BE2C (cell line): ENCODE measurements around the gene UNC119B.

Experiments
- DNase-seq: peaks from one replicate; pipeline ENCODE4 v3.0.0-alpha.2; 2020
- H3K27me3 ChIP-seq: fragments of 250-450 bp; sonication (Bioruptor Pico); 2 replicates; pipeline ENCODE4 v1.5.1; 2020; ENCODE audit warnings: mild to moderate bottlenecking
- H3K36me3 ChIP-seq: fragments of 250-450 bp; sonication (Bioruptor Pico); 2 replicates; pipeline ENCODE4 v1.5.1; 2020; ENCODE audit warnings: mild to moderate bottlenecking
- H3K4me1 ChIP-seq: fragments of 250-450 bp; sonication (Bioruptor Pico); 2 replicates; pipeline ENCODE4 v1.5.1; 2020
- H3K4me3 ChIP-seq: 2 replicates; pipeline ENCODE4 v1.5.1; 2011; ENCODE audit warnings: low read depth, low read length
- H3K9me3 ChIP-seq: fragments of 250-450 bp; sonication (Bioruptor Pico); 2 replicates; pipeline ENCODE4 v1.5.1; 2020
- CTCF ChIP-seq: IDR thresholded peaks from 2 replicates; pipeline ENCODE4 v1.5.1; 2012; ENCODE audit warnings: mild to moderate bottlenecking, low read depth, low read length

The UNC119B gene

GRCh38 chr12:120699553-120699952 lies 10.7 kb upstream of the UNC119B start:
- H3K27me3 ChIP-seq, result no peaks in the 10 kb centered on the region
- DNase-seq, result no peak
- no peak for TF ChIP-seq CTCF
- H3K36me3 ChIP-seq, result peaks cover 81% of the 10 kb centered on the region
- H3K9me3 ChIP-seq, result no peaks in the 10 kb centered on the region
- H3K4me3 ChIP-seq, result no peak overlapping the region
- H3K4me1 ChIP-seq, result peaks cover 4% of the 10 kb centered on the region

GRCh38 chr12:120700886-120701285 lies 9.4 kb upstream of the UNC119B start:
- H3K4me1 ChIP-seq, result peaks cover 4% of the 10 kb centered on the region
- H3K4me3 ChIP-seq, result no peak overlapping the region
- DNase-seq, result no peak
- peaks cover 68% of the 10 kb centered on the region for H3K36me3 ChIP-seq
- H3K9me3 ChIP-seq, result no peaks in the 10 kb centered on the region
- no peak for TF ChIP-seq CTCF
- no peaks in the 10 kb centered on the region for H3K27me3 ChIP-seq

- Histone ChIP-seq H3K36me3 (peaks cover 50% of the 10 kb centered on the region), H3K4me1 (peaks cover 4% of the 10 kb centered on the region), H3K4me3 (no peak overlapping the region), H3K9me3 (no peaks in the 10 kb centered on the region), H3K27me3 (no peaks in the 10 kb centered on the region)
- TF ChIP-seq CTCF, result no peak
- DNase-seq, result peak; percentile 36
These were observed 7.6 kb upstream of the UNC119B start for GRCh38 chr12:120702637-120703036.

- peaks cover 43% of the 10 kb centered on the region for H3K36me3 ChIP-seq
- no peaks in the 10 kb centered on the region for H3K27me3 ChIP-seq
- TF ChIP-seq CTCF, result no peak
- no peak for DNase-seq
- peaks cover 8% of the 10 kb centered on the region for H3K4me1 ChIP-seq
- no peaks in the 10 kb centered on the region for H3K9me3 ChIP-seq
- no peak overlapping the region for H3K4me3 ChIP-seq
These were observed 6.8 kb upstream of the UNC119B start for GRCh38 chr12:120703311-120703942.

GRCh38 chr12:120705618-120706017 lies 4.6 kb upstream of the UNC119B start:
- Histone ChIP-seq H3K4me1 (peaks cover 21% of the 10 kb centered on the region), H3K36me3 (peaks cover 23% of the 10 kb centered on the region), H3K4me3 (no peak overlapping the region), H3K9me3 (no peaks in the 10 kb centered on the region), H3K27me3 (no peaks in the 10 kb centered on the region)
- no peak for TF ChIP-seq CTCF
- DNase-seq, result no peak

GRCh38 chr12:120706029-120706428 lies 4.2 kb upstream of the UNC119B start:
- H3K4me1 ChIP-seq, result peaks cover 21% of the 10 kb centered on the region
- TF ChIP-seq CTCF, result no peak
- no peaks in the 10 kb centered on the region for H3K9me3 ChIP-seq
- no peaks in the 10 kb centered on the region for H3K27me3 ChIP-seq
- H3K36me3 ChIP-seq, result peaks cover 21% of the 10 kb centered on the region
- no peak for DNase-seq
- H3K4me3 ChIP-seq, result no peak overlapping the region
